ENCODE measurements around the gene TBL1XR1. TPM values are rescaled to one million over a fixed set of nuclear protein-coding genes. Genes with fewer than 3 reads are reported as not detected.

TBL1XR1 gene
- total and polyA plus RNA-seq, 2 experiments from 2014 or later = 30.2 to 165 TPM

DNA sequence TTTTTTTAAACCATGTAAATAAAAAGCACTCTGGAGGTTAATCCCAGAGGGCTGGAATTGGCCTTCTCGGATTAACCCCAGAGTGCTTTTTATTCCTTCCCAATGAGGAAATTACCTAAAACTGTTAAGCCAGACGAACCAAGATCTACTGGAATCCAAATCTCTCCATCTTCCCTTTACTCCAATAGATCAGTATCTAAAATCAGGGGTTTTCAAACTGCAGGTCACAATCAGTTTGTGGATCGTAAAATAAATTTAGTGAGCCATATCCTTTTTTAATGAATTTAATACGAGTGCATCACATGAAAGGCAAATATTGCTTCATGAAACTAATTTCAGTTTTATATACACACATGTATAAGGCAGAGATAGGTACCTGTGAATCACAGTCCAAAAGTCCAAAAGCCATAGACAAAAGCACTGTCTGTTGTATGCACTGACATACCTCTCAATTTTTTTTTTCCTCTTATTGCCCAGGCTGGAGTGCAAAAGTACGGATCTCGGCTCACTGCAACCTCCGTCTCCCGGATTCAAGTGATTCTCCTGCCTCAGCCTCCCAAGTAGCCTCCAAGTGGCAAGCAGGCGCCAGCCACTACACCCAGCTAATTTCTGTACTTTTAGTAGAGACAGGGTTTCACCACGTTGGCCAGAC lies 61.3 kb downstream of the TBL1XR1 start:
- H3K9me3 ChIP-seq (ENCODE audit: low read depth) = no peaks in the 10 kb centered on the region
- H3K27ac ChIP-seq = peak overlapping the region; percentile 79
- no peak overlapping the region for H2AFZ ChIP-seq
- no peaks in the 10 kb centered on the region for H3K9me2 ChIP-seq (replicated peaks; ENCODE audit: insufficient read depth)
- H3K4me3 ChIP-seq = no peak overlapping the region
- H3K4me2 ChIP-seq = no peak overlapping the region
- H4K20me1 ChIP-seq (ENCODE audit: insufficient read depth, poor library complexity, severe bottlenecking) = peaks cover 78% of the 10 kb centered on the region
- H3K27me3 ChIP-seq = no peaks in the 10 kb centered on the region
- peaks cover 99% of the 10 kb centered on the region for H3K79me2 ChIP-seq
- peaks cover 4% of the 10 kb centered on the region for H3K4me1 ChIP-seq (ENCODE audit: insufficient read depth)
- no peaks in the 10 kb centered on the region for H3K36me3 ChIP-seq (replicated peaks; ENCODE audit: insufficient read depth, low read depth)
- TF ChIP-seq, protein P1, sequence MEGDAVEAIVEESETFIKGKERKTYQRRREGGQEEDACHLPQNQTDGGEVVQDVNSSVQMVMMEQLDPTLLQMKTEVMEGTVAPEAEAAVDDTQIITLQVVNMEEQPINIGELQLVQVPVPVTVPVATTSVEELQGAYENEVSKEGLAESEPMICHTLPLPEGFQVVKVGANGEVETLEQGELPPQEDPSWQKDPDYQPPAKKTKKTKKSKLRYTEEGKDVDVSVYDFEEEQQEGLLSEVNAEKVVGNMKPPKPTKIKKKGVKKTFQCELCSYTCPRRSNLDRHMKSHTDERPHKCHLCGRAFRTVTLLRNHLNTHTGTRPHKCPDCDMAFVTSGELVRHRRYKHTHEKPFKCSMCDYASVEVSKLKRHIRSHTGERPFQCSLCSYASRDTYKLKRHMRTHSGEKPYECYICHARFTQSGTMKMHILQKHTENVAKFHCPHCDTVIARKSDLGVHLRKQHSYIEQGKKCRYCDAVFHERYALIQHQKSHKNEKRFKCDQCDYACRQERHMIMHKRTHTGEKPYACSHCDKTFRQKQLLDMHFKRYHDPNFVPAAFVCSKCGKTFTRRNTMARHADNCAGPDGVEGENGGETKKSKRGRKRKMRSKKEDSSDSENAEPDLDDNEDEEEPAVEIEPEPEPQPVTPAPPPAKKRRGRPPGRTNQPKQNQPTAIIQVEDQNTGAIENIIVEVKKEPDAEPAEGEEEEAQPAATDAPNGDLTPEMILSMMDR (IDR thresholded peaks at IDR 0.05; ENCODE audit: poor library complexity) = no peak
- TF ChIP-seq EZH2 (IDR thresholded peaks at IDR 0.05; ENCODE audit: borderline replicate concordance) (no peak), EZH2phosphoT487 (IDR thresholded peaks at IDR 0.05; ENCODE audit: low read depth, severe bottlenecking, unreplicated experiment) (no peak)
- peak; percentile 51 for DNase-seq (ENCODE audit: low spot score)
- 71% methylated on average over 10 of the region's 10 CpGs for WGBS (ENCODE audit: low lambda C conversion rate, missing lambda C conversion rate)

- H3K27ac ChIP-seq = no peak overlapping the region
- no peak overlapping the region for H2AFZ ChIP-seq
- H3K9me2 ChIP-seq (replicated peaks; ENCODE audit: insufficient read depth) = no peaks in the 10 kb centered on the region
- H4K20me1 ChIP-seq (ENCODE audit: insufficient read depth, poor library complexity, severe bottlenecking) = peaks cover 76% of the 10 kb centered on the region
- H3K9me3 ChIP-seq (ENCODE audit: low read depth) = no peaks in the 10 kb centered on the region
- peaks cover 99% of the 10 kb centered on the region for H3K79me2 ChIP-seq
- WGBS (ENCODE audit: low lambda C conversion rate, missing lambda C conversion rate) = over 99% methylated on average over 5 of the region's 8 CpGs
- TF ChIP-seq EZH2 (IDR thresholded peaks at IDR 0.05; ENCODE audit: borderline replicate concordance) (no peak), EZH2phosphoT487 (IDR thresholded peaks at IDR 0.05; ENCODE audit: low read depth, severe bottlenecking, unreplicated experiment) (no peak)
- TF ChIP-seq, protein P1 (IDR thresholded peaks at IDR 0.05; ENCODE audit: poor library complexity) = no peak
- H3K4me1 ChIP-seq (ENCODE audit: insufficient read depth) = peaks cover 4% of the 10 kb centered on the region
- no peak for DNase-seq (ENCODE audit: low spot score)
- no peak overlapping the region for H3K4me3 ChIP-seq
- H3K36me3 ChIP-seq (replicated peaks; ENCODE audit: insufficient read depth, low read depth) = no peaks in the 10 kb centered on the region
- H3K27me3 ChIP-seq = no peaks in the 10 kb centered on the region
- no peak overlapping the region for H3K4me2 ChIP-seq
Observed at GRCh38 chr3:177134816-177135210, 62.5 kb downstream of the TBL1XR1 start.

- DNase-seq (ENCODE audit: low spot score) = no peak
- Histone ChIP-seq H3K4me2 (no peak overlapping the region), H3K4me1 (ENCODE audit: insufficient read depth) (peaks cover 4% of the 10 kb centered on the region), H3K27me3 (no peaks in the 10 kb centered on the region), H3K36me3 (replicated peaks; ENCODE audit: insufficient read depth, low read depth) (no peaks in the 10 kb centered on the region), H3K4me3 (no peak overlapping the region), H2AFZ (no peak overlapping the region), H3K79me2 (peaks cover 99% of the 10 kb centered on the region), H3K27ac (no peak overlapping the region), H3K9me2 (replicated peaks; ENCODE audit: insufficient read depth) (no peaks in the 10 kb centered on the region), H3K9me3 (ENCODE audit: low read depth) (no peaks in the 10 kb centered on the region), H4K20me1 (ENCODE audit: insufficient read depth, poor library complexity, severe bottlenecking) (peaks cover 76% of the 10 kb centered on the region)
- WGBS (ENCODE audit: low lambda C conversion rate, missing lambda C conversion rate) = 90% methylated on average over 8 of the region's 8 CpGs
- TF ChIP-seq EZH2phosphoT487 (IDR thresholded peaks at IDR 0.05; ENCODE audit: low read depth, severe bottlenecking, unreplicated experiment) (no peak), EZH2 (IDR thresholded peaks at IDR 0.05; ENCODE audit: borderline replicate concordance) (no peak)
- TF ChIP-seq, protein P1 (IDR thresholded peaks at IDR 0.05; ENCODE audit: poor library complexity) = no peak
Observed at GRCh38 chr3:177133860-177134815, 63.1 kb downstream of the TBL1XR1 start.
